ENCODE measurements around the gene MICALL2. TPM values are rescaled to one million over a fixed set of nuclear protein-coding genes. Genes with fewer than 3 reads are reported as not detected.

Gene MICALL2
- total RNA-seq, 1 donor from 2014 or later, result 13.9 TPM

DNA sequence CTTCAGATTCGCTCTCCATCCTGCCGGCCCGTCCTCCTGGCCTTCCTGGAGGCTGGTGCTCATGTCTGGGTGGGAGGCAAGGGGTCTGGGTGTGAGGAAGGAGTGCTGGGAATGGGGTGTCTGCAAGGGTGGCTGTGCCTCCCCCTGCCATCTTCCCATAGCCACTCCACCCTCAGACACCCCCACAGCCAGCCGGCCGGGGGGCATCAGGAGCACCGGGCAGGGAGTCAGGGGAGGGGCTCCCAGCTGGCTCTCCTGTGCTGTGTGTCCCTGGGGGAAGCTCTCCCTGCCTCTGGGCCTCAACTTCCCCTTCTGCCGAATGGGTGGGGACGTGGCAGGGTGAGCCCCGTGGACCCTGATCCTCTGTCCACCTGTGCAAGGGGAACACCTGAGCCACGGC lies 18.6 kb downstream of the MICALL2 start:
- Mint-ChIP-seq H3K36me3 (ENCODE audit: insufficient read depth) (no peaks in the 10 kb centered on the region), H3K27ac (no peak overlapping the region), H3K4me1 (ENCODE audit: low read depth) (no peaks in the 10 kb centered on the region), H3K27me3 (no peaks in the 10 kb centered on the region), H3K9me3 (ENCODE audit: low read depth) (no peaks in the 10 kb centered on the region), H3K4me3 (ENCODE audit: low read depth) (no peak overlapping the region)
- TF ChIP-seq, protein P1, sequence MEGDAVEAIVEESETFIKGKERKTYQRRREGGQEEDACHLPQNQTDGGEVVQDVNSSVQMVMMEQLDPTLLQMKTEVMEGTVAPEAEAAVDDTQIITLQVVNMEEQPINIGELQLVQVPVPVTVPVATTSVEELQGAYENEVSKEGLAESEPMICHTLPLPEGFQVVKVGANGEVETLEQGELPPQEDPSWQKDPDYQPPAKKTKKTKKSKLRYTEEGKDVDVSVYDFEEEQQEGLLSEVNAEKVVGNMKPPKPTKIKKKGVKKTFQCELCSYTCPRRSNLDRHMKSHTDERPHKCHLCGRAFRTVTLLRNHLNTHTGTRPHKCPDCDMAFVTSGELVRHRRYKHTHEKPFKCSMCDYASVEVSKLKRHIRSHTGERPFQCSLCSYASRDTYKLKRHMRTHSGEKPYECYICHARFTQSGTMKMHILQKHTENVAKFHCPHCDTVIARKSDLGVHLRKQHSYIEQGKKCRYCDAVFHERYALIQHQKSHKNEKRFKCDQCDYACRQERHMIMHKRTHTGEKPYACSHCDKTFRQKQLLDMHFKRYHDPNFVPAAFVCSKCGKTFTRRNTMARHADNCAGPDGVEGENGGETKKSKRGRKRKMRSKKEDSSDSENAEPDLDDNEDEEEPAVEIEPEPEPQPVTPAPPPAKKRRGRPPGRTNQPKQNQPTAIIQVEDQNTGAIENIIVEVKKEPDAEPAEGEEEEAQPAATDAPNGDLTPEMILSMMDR (IDR thresholded peaks at IDR 0.05; ENCODE audit: unreplicated experiment), result no peak
- no peak for DNase-seq (ENCODE audit: low spot score, unreplicated experiment)

DNA sequence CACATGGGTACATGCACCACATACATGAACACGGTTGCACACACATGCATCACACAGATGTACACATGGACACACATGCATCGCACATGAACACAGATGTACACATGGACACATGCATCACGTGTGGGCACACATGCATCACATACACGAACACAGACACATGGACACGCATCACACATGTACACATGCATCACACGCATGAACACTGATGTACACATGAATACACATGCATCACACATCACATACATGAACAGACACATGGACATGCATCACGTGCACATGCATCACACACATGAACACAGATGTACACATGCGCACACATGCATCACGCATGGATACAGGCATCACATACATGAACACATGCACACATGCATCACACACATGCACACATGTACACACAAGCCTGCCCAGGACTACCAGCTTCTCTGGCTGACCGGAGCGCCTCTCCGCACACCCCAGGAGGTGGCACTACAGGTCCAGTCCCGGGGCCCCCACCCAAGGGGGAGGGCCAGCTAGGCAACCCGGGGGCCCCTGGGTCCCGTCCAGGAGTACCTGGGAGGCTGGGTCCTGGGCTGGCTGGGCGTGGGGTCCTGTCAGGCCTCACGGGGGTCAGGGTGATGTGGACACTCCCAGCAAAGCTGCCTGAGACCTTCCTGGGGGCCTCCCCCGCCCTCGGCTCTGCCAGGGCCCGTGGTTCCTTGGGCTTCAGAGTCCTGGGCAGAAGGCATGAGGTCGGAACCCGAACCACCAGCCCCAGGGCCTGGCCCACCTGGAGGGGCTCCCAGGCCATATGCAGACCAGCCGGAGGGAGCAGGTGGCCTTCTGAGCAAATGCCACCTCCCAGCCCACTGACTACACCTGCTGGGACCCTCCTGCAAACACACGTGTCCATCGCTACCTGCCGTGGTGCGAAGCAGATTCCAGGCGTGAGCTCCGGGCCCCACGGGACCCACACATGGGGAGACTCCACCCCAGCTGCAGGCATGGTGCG lies 19.6 kb downstream of the MICALL2 start:
- no peak for DNase-seq (ENCODE audit: low spot score, unreplicated experiment)
- H3K27ac Mint-ChIP-seq, result peak overlapping the region; percentile 67
- H3K36me3 Mint-ChIP-seq (ENCODE audit: insufficient read depth), result no peaks in the 10 kb centered on the region
- TF ChIP-seq, protein P1 (IDR thresholded peaks at IDR 0.05; ENCODE audit: unreplicated experiment), result no peak
- no peaks in the 10 kb centered on the region for H3K9me3 Mint-ChIP-seq (ENCODE audit: low read depth)
- no peaks in the 10 kb centered on the region for H3K27me3 Mint-ChIP-seq
- H3K4me3 Mint-ChIP-seq (ENCODE audit: low read depth), result no peak overlapping the region
- no peaks in the 10 kb centered on the region for H3K4me1 Mint-ChIP-seq (ENCODE audit: low read depth)

DNA sequence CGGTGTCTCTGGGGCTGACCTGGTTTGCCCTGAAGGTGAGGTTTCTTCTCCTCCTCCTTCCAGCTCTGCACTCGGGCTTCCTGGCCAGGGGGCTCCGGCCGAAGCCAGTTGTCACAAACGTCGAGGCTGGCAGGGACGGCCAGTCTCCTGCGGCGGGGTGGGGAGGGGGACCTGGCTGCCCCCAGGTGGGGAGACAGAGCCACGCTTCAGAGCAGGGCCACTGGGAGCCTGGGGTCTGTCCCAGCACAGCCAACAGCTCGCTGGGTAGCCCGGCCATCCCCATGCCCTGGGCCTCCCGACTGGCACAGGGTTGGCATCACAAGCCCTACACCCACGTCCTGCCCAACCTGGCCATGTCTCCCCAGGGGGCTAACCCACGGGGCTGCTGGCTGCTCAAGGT lies 20.4 kb downstream of the MICALL2 start:
- TF ChIP-seq, protein P1 (IDR thresholded peaks at IDR 0.05; ENCODE audit: unreplicated experiment), result no peak
- DNase-seq (ENCODE audit: low spot score, unreplicated experiment), result no peak
- no peak overlapping the region for H3K4me3 Mint-ChIP-seq (ENCODE audit: low read depth)
- H3K9me3 Mint-ChIP-seq (ENCODE audit: low read depth), result no peaks in the 10 kb centered on the region
- no peaks in the 10 kb centered on the region for H3K4me1 Mint-ChIP-seq (ENCODE audit: low read depth)
- H3K36me3 Mint-ChIP-seq (ENCODE audit: insufficient read depth), result no peaks in the 10 kb centered on the region
- H3K27me3 Mint-ChIP-seq, result no peaks in the 10 kb centered on the region
- H3K27ac Mint-ChIP-seq, result no peak overlapping the region

DNA sequence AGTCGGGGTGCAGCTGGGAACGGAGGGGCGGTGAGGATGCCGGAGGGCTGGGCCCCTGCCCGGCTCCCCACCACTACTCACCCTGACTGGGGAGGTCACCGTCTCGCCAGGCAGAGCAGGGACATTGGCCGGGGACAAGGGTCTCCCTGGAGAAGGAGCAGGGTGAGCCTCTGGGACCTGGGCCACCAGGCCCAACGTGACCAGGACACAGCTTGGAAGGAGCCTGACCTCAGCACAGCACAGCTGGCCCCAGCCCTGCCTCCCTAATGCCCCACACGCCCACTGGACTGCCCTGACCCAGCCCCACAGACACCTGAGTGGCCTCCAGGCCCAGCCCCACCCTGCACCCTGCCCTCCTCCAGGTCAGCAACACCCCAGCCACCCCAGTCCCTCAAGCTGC lies 21.1 kb downstream of the MICALL2 start:
- H3K36me3 Mint-ChIP-seq (ENCODE audit: insufficient read depth), result no peaks in the 10 kb centered on the region
- no peak overlapping the region for H3K4me3 Mint-ChIP-seq (ENCODE audit: low read depth)

GRCh38 chr7:1437155-1437880 lies 22.0 kb downstream of the MICALL2 start:
- Mint-ChIP-seq H3K36me3 (ENCODE audit: insufficient read depth) (no peaks in the 10 kb centered on the region), H3K4me1 (ENCODE audit: low read depth) (no peaks in the 10 kb centered on the region), H3K9me3 (ENCODE audit: low read depth) (no peaks in the 10 kb centered on the region), H3K27ac (no peak overlapping the region), H3K27me3 (peaks cover 3% of the 10 kb centered on the region), H3K4me3 (ENCODE audit: low read depth) (no peak overlapping the region)
- no peak for DNase-seq (ENCODE audit: low spot score, unreplicated experiment)
- TF ChIP-seq, protein P1 (IDR thresholded peaks at IDR 0.05; ENCODE audit: unreplicated experiment), result no peak

More for the DNA sequence above, 21.1 kb downstream of the MICALL2 start:
- Mint-ChIP-seq H3K27ac (no peak overlapping the region), H3K27me3 (no peaks in the 10 kb centered on the region), H3K4me1 (ENCODE audit: low read depth) (no peaks in the 10 kb centered on the region), H3K9me3 (ENCODE audit: low read depth) (no peaks in the 10 kb centered on the region)
- TF ChIP-seq, protein P1 (IDR thresholded peaks at IDR 0.05; ENCODE audit: unreplicated experiment), result no peak
- no peak for DNase-seq (ENCODE audit: low spot score, unreplicated experiment)
